Chondrocyte (in vitro differentiated cells): Measurements from ENCODE around the gene DCTN2. TPM values are rescaled to one million over a fixed set of nuclear protein-coding genes. Genes with fewer than 3 reads are reported as not detected.

Experiments
- DNase-seq: peaks from one replicate; pipeline ENCODE4 v3.0.0; 2021; ENCODE audit warnings: mixed read lengths, low spot score
- H3K27ac Mint-ChIP-seq: one replicate; pipeline ENCODE4 v1.8.0; 2021; ENCODE audit warnings: mild to moderate bottlenecking, moderate library complexity, mixed read lengths; ENCODE audit not compliant: unreplicated experiment
- H3K27me3 Mint-ChIP-seq: 2 replicates; pipeline ENCODE4 v1.8.0; 2021; ENCODE audit warnings: low read depth, mixed read lengths
- H3K36me3 Mint-ChIP-seq: 2 replicates; pipeline ENCODE4 v1.8.0; 2021; ENCODE audit warnings: low read depth, mixed read lengths
- H3K4me1 Mint-ChIP-seq: 2 replicates; pipeline ENCODE4 v1.8.0; 2021; ENCODE audit warnings: low read depth, mild to moderate bottlenecking, mixed read lengths
- H3K4me3 Mint-ChIP-seq: one replicate; pipeline ENCODE4 v1.8.0; 2021; ENCODE audit warnings: mild to moderate bottlenecking, moderate library complexity, mixed read lengths; ENCODE audit not compliant: unreplicated experiment
- H3K9me3 Mint-ChIP-seq: 2 replicates; pipeline ENCODE4 v1.8.0; 2021; ENCODE audit warnings: low read depth, mixed read lengths
- total RNA-seq: library from RNA; stranded (reverse); gene quantifications from 3 replicates; pipeline ENCODE4 v1.2.1, GENCODE V29; 2021
- TF ChIP-seq, protein P1 (sequence below): fragments of 200-600 bp; sonication (generic); IDR thresholded peaks from 2 replicates; pipeline ENCODE4 v1.5.0; 2021; ENCODE audit warnings: antibody characterized with exemption, mild to moderate bottlenecking, moderate library complexity

Gene DCTN2
- total RNA-seq, 1 donor from 2014 or later = 112 TPM

DNA sequence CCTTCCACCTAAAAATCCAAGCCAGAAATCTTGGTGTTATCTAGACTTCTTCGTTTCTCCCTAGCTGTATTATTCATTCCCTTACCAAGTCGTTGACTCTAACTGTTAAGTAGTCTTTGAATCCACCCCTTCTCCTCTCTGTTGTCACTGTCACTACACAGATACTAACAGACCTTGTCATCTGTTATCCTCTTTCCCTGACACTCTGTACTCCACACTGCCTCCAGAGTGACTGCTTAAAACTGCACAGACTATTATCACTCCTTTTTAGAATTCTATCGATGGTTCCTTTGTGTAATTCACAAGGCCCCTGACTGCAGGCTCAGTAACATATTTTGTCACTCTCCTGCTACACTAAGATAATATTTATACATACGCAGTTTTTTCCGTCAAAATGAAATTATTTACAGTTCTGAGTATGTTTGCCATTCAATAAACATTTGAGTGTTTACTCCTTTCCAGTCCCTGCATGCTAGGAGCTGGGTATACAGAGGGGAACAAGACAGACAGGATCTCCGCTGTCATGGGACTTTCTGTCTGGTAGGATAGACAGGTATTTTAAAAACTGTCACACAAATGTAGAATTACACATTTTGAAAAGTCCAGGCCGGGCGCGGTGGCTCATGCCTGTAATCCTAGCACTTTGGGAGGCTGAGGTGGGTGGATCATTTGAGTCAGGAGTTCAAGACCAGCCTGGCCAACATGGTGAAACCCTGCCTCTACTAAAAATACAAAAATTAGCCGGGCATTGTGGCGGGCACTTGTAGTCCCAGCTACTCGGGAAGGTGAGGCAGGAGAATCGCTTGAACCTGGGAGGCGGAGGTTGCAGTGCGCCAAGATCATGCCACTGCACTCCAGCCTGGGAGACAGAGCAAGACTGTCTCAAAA lies 55.4 kb downstream of the DCTN2 start:
- TF ChIP-seq, protein P1, sequence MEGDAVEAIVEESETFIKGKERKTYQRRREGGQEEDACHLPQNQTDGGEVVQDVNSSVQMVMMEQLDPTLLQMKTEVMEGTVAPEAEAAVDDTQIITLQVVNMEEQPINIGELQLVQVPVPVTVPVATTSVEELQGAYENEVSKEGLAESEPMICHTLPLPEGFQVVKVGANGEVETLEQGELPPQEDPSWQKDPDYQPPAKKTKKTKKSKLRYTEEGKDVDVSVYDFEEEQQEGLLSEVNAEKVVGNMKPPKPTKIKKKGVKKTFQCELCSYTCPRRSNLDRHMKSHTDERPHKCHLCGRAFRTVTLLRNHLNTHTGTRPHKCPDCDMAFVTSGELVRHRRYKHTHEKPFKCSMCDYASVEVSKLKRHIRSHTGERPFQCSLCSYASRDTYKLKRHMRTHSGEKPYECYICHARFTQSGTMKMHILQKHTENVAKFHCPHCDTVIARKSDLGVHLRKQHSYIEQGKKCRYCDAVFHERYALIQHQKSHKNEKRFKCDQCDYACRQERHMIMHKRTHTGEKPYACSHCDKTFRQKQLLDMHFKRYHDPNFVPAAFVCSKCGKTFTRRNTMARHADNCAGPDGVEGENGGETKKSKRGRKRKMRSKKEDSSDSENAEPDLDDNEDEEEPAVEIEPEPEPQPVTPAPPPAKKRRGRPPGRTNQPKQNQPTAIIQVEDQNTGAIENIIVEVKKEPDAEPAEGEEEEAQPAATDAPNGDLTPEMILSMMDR = peak; percentile 45
- peak; percentile 25 for DNase-seq
- Mint-ChIP-seq H3K9me3 (no peaks in the 10 kb centered on the region), H3K4me1 (peaks cover 35% of the 10 kb centered on the region), H3K4me3 (no peak overlapping the region), H3K36me3 (peaks cover 35% of the 10 kb centered on the region), H3K27ac (peak overlapping the region; percentile 74), H3K27me3 (no peaks in the 10 kb centered on the region)

DNA sequence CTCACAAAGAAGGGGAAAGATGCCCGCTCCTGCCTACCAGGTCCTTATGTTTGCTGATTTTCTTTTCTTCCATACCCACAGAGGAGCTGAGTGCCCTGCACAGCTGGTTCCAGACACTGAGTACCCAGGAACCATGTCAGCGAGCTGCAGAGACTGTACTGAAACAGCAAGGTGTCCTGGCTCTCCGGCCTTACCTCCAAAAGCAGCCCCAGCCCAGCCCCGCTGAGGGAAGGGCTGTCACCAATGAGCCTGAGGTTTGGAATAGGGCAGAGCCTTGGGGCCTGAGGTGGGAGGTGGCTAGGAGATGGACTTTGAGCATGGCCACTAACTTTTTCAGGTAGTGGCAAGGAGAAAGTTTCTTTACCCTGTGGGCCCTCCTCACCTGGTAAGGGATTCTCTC lies 56.9 kb downstream of the DCTN2 start:
- H3K36me3 Mint-ChIP-seq = peaks cover 32% of the 10 kb centered on the region
- TF ChIP-seq, protein P1 = no peak
- H3K27ac Mint-ChIP-seq = peak overlapping the region; percentile 12
- H3K4me1 Mint-ChIP-seq = peaks cover 35% of the 10 kb centered on the region
- peak; percentile 67 for DNase-seq
- no peaks in the 10 kb centered on the region for H3K27me3 Mint-ChIP-seq
- no peaks in the 10 kb centered on the region for H3K9me3 Mint-ChIP-seq
- H3K4me3 Mint-ChIP-seq = no peak overlapping the region

DNA sequence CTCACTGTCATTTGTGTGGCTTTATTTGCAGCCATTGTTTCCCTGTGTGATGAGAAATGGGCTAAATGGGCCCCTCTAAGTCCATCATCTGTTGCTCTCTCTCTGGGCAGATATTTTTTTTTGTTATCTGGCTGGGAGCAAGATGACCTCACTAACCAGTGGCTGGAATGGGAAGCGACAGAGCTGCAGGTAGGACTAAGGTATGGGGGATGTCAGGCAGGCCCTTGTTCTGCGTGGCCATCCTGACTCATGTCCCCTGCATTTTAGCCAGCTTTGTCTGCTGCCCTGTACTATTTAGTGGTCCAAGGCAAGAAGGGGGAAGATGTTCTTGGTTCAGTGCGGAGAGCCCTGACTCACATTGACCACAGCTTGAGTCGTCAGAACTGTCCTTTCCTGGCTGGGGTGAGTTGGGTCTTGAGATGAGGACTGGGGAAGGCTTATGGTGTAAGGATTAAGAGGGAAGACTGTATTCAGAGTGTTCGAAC lies 57.8 kb downstream of the DCTN2 start:
- peak overlapping the region; percentile 99 for H3K4me3 Mint-ChIP-seq
- H3K36me3 Mint-ChIP-seq = peaks cover 32% of the 10 kb centered on the region
- H3K9me3 Mint-ChIP-seq = no peaks in the 10 kb centered on the region
- H3K27me3 Mint-ChIP-seq = no peaks in the 10 kb centered on the region
- TF ChIP-seq, protein P1 = no peak
- H3K4me1 Mint-ChIP-seq = peaks cover 35% of the 10 kb centered on the region
- peak; percentile 13 for DNase-seq
- peak overlapping the region; percentile 97 for H3K27ac Mint-ChIP-seq

DNA sequence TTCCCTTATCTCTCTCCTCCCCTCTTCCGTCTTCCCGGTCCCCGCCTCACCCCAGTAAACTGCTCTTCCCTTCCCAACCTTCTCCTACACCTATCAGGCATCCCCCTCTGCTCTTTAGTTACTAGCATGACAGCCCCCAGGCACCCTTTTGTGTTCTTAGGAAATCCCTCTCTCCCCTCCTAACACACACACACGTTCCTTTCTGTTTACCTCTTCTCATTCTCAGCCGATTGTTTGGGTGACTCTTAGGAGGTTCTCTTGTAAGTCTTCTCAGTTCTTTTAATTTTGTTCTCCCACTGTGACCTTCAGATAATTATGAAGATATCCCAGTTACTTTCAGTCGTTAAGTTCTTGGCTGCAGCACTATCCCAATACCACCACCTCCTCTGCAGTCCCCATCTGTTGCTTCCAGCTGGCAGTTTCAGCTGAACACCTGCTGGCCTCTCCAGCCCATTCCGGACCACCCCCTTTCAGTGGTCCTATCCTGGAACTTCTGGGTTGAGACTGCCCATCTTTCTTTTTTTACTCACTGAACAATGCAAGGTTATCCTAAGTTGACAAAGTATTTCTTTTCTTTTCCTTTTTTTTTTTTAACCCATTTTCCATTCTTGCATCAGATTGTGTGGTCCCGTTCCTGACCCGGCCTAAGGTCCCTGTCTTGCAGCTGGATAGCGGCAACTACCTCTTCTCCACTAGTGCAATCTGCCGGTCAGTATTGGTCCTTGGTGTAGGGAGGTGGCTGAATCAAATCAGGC lies 58.4 kb downstream of the DCTN2 start:
- Mint-ChIP-seq H3K9me3 (no peaks in the 10 kb centered on the region), H3K36me3 (peaks cover 32% of the 10 kb centered on the region), H3K4me1 (peaks cover 36% of the 10 kb centered on the region), H3K27ac (peak overlapping the region; percentile 97), H3K27me3 (no peaks in the 10 kb centered on the region), H3K4me3 (peak overlapping the region; percentile 99)
- peak; percentile 20 for DNase-seq
- TF ChIP-seq, protein P1 = no peak
